Mononuclear cell (primary cell): ENCODE results near the gene ATOSA. TPM values are rescaled to one million over a fixed set of nuclear protein-coding genes. Genes with fewer than 3 reads are reported as not detected.

Experiments
- H3K27me3 ChIP-seq: 2 replicates; pipeline ENCODE4 v1.6.0; 2011; ENCODE audit warnings: low read length, control low read depth; ENCODE audit not compliant: insufficient read depth
- H3K4me1 ChIP-seq: 2 replicates; pipeline ENCODE4 v1.5.1; 2011; ENCODE audit warnings: mild to moderate bottlenecking, low read length, control low read depth; ENCODE audit not compliant: insufficient read depth
- H3K4me3 ChIP-seq: 2 replicates; pipeline ENCODE4 v1.5.1; 2011; ENCODE audit warnings: mild to moderate bottlenecking, low read length, moderate library complexity
- H3K9me3 ChIP-seq: 2 replicates; pipeline ENCODE4 v1.5.1; 2011; ENCODE audit warnings: low read depth, mild to moderate bottlenecking, control low read depth, low read length
- total RNA-seq: library from RNA; depleted of rRNA; stranded (reverse); fragments of >200 nt; gene quantifications from one replicate; pipeline ENCODE4 v1.2.3, GENCODE V29; 2012

The ATOSA gene
- total RNA-seq, 1 donor = 144 TPM

DNA sequence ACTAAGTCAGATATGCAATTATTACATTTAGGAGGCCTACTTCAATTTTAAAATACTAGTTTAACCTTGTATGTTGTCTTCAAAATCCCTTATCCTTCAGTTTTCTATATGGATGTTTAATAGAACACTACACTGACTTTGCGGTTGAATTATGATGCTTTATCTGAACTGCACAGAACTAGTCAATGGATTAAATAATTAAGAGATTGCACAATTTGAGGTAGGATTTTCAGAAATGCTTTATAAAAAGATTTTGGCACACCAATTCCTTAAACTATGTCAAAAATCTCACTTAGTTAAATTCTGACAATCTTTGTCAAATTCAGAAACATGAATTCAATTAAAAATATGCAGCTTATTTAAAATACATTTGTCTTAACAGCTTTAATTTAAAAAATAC is 28.1 kb downstream of the ATOSA start:
- Histone ChIP-seq H3K27me3 (no peaks in the 10 kb centered on the region), H3K4me1 (no peaks in the 10 kb centered on the region), H3K4me3 (no peak overlapping the region), H3K9me3 (no peaks in the 10 kb centered on the region)

GRCh38 chr15:52649686-52650085 is 29.5 kb downstream of the ATOSA start:
- no peaks in the 10 kb centered on the region for H3K27me3 ChIP-seq
- no peaks in the 10 kb centered on the region for H3K9me3 ChIP-seq
- no peaks in the 10 kb centered on the region for H3K4me1 ChIP-seq
- H3K4me3 ChIP-seq = no peak overlapping the region

GRCh38 chr15:52645916-52646315 is 33.3 kb downstream of the ATOSA start:
- no peaks in the 10 kb centered on the region for H3K27me3 ChIP-seq
- H3K4me3 ChIP-seq = no peak overlapping the region
- no peaks in the 10 kb centered on the region for H3K4me1 ChIP-seq
- no peaks in the 10 kb centered on the region for H3K9me3 ChIP-seq

GRCh38 chr15:52642386-52643361 is 36.5 kb downstream of the ATOSA start:
- Histone ChIP-seq H3K4me3 (no peak overlapping the region), H3K9me3 (no peaks in the 10 kb centered on the region), H3K27me3 (no peaks in the 10 kb centered on the region), H3K4me1 (no peaks in the 10 kb centered on the region)

DNA sequence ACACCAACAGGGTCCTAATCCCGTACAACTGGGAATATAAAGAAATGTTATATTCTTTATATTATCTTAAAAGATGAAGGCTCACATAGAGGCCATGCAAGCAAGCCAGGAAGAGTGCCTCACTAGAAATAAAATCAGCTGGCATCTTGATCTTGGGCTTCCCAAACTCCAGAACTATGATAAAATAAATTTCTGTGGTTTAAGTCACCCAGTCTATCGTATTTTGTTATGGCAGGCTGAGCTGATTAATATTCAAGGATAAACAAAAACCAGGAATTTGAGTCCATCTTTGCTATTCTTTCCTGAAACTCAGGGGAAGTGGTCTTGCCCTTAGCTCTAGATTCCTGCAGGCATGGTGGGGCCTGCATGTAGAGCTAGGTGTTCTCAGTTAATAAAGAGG is 42.7 kb downstream of the ATOSA start:
- Histone ChIP-seq H3K4me1 (no peaks in the 10 kb centered on the region), H3K4me3 (no peak overlapping the region), H3K27me3 (no peaks in the 10 kb centered on the region), H3K9me3 (no peaks in the 10 kb centered on the region)

- no peaks in the 10 kb centered on the region for H3K27me3 ChIP-seq
- no peak overlapping the region for H3K4me3 ChIP-seq
- no peaks in the 10 kb centered on the region for H3K4me1 ChIP-seq
- H3K9me3 ChIP-seq = no peaks in the 10 kb centered on the region
Observed at GRCh38 chr15:52635908-52636307, 43.3 kb downstream of the ATOSA start.

Other genes starting within 250 kb of the ATOSA start
- 69.7 TPM for gene MYO5A, start 150.5 kb downstream of the ATOSA start, total RNA-seq
- gene ARPP19, start 110.4 kb downstream of the ATOSA start, total RNA-seq = 160 TPM
- 0.10 TPM for gene ONECUT1, start 110.9 kb upstream of the ATOSA start, total RNA-seq